ENCODE results near the gene SLIT3.
"Not testable (repeated sequence)": the region's sequence is repeated elsewhere in the genome, so short reads cannot be mapped to it uniquely, and the experiment has no call there.

DNA sequence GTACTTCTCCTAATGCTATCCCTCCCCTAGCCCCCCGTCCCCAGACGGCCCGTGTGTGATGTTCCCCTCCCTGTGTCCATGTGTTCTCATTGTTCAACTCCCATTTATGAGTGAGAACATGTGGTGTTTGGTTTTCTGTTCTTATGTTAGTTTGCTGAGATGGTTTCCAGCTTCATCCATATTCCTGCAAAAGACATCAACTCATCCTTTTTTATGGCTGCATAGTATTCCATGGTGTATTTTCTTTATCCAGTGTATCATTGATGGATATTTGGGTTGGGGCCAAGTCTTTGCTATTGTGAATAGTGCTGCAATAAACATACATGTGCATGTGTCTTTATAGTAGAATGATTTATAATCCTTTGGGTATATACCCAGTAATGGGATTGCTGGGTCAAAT lies 89.2 kb downstream of the SLIT3 start:
- TF ChIP-seq EZH2 (IDR thresholded peaks at IDR 0.05); POLR2AphosphoS5 (IDR thresholded peaks at IDR 0.05; ENCODE audit: low read depth, low read length); POLR2A (IDR thresholded peaks at IDR 0.05; ENCODE audit: borderline replicate concordance, extremely low read depth, insufficient read depth, insufficient read length): not testable (repeated sequence)
- TF ChIP-seq, protein P1, sequence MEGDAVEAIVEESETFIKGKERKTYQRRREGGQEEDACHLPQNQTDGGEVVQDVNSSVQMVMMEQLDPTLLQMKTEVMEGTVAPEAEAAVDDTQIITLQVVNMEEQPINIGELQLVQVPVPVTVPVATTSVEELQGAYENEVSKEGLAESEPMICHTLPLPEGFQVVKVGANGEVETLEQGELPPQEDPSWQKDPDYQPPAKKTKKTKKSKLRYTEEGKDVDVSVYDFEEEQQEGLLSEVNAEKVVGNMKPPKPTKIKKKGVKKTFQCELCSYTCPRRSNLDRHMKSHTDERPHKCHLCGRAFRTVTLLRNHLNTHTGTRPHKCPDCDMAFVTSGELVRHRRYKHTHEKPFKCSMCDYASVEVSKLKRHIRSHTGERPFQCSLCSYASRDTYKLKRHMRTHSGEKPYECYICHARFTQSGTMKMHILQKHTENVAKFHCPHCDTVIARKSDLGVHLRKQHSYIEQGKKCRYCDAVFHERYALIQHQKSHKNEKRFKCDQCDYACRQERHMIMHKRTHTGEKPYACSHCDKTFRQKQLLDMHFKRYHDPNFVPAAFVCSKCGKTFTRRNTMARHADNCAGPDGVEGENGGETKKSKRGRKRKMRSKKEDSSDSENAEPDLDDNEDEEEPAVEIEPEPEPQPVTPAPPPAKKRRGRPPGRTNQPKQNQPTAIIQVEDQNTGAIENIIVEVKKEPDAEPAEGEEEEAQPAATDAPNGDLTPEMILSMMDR (IDR thresholded peaks at IDR 0.05 in 2 of 3, conservative IDR thresholded peaks at IDR 0.05 in 1 of 3; ENCODE audit: borderline replicate concordance in 1 of 3, insufficient read depth in 1 of 3, low read depth in 2 of 3, low read length in 2 of 3): not testable (repeated sequence)

All from HCT116 (cell line).